CD14-positive monocyte (primary cell): Measurements from ENCODE around the gene PPP2R2C. TPM values are rescaled to one million over a fixed set of nuclear protein-coding genes. Genes with fewer than 3 reads are reported as not detected.

ENCODE experiments used
- DNase-seq, 3 donors: peaks; one replicate each; pipeline ENCODE4 v3.0.0-alpha.2; 2011 to 2022
- H2AFZ ChIP-seq: 2 replicates; pipeline ENCODE4 v1.6.0; 2012; ENCODE audit warnings: mild to moderate bottlenecking, low read depth, low read length, inconsistent platforms; ENCODE audit not compliant: insufficient read depth, poor library complexity, severe bottlenecking
- H3K27ac ChIP-seq, 2 donors: 1 replicate in 1 of 2; 2 replicates in 1 of 2; pipeline ENCODE4 v1.5.1; 2012 to 2013; ENCODE audit warnings: low read length in 2 of 2, control low read depth in 1 of 2, inconsistent platforms in 1 of 2, low read depth in 1 of 2, mild to moderate bottlenecking in 1 of 2
- H3K27me3 ChIP-seq, 2 donors: one replicate each; pipeline versions ENCODE4 v1.6.0 to v1.6.1; 2011 to 2013; ENCODE audit warnings: low read length in 2 of 2; ENCODE audit not compliant: control insufficient read depth in 2 of 2, insufficient read depth in 2 of 2
- H3K36me3 ChIP-seq, 2 donors: replicated peaks in 1 of 2; 1 replicate in 1 of 2; 2 replicates in 1 of 2; pipeline versions ENCODE4 v1.5.1 to v1.6.1; 2012 to 2013; ENCODE audit warnings: low read length in 2 of 2, control low read depth in 1 of 2, inconsistent platforms in 1 of 2, mild to moderate bottlenecking in 1 of 2; ENCODE audit not compliant: insufficient read depth in 2 of 2, control insufficient read depth in 1 of 2
- H3K4me1 ChIP-seq, 2 donors: 1 replicate in 1 of 2; 2 replicates in 1 of 2; pipeline versions ENCODE4 v1.5.1 to v1.6.1; 2012 to 2013; ENCODE audit warnings: low read length in 2 of 2, control low read depth in 1 of 2, inconsistent platforms in 1 of 2, mild to moderate bottlenecking in 1 of 2, moderate library complexity in 1 of 2; ENCODE audit not compliant: insufficient read depth in 2 of 2, control insufficient read depth in 1 of 2
- H3K4me2 ChIP-seq: replicated peaks from 2 replicates; pipeline ENCODE3; 2012; ENCODE audit warnings: low read length, moderate library complexity, mild to moderate bottlenecking; ENCODE audit not compliant: poor library complexity, severe bottlenecking; ENCODE audit errors: extremely low read depth
- H3K4me3 ChIP-seq, 3 experiments: fragments of 200-600 bp in 1 of 3; sonication (generic) in 1 of 3; replicated peaks in 1 of 3; 1 replicate in 2 of 3; 2 replicates in 1 of 3; pipeline ENCODE4 v1.5.1; 2011 to 2013; ENCODE audit warnings: low read length in 3 of 3, mild to moderate bottlenecking in 3 of 3, control low read depth in 2 of 3, low read depth in 2 of 3, inconsistent platforms in 1 of 3, moderate library complexity in 1 of 3
- H3K79me2 ChIP-seq: 2 replicates; pipeline ENCODE4 v1.6.0; 2012; ENCODE audit warnings: mild to moderate bottlenecking, control low read depth, inconsistent platforms, low read length, moderate library complexity; ENCODE audit not compliant: insufficient read depth
- H3K9ac ChIP-seq: 2 replicates; pipeline ENCODE4 v1.6.0; 2017; ENCODE audit warnings: low read length, mild to moderate bottlenecking; ENCODE audit not compliant: insufficient read depth, poor library complexity, severe bottlenecking
- H3K9me3 ChIP-seq, 2 donors: replicated peaks in 1 of 2; 1 replicate in 1 of 2; 2 replicates in 1 of 2; pipeline versions ENCODE4 v1.5.1 to v1.6.1; 2012 to 2013; ENCODE audit warnings: low read length in 2 of 2, control low read depth in 1 of 2; ENCODE audit not compliant: control insufficient read depth in 1 of 2, insufficient read depth in 1 of 2
- H4K20me1 ChIP-seq: 2 replicates; pipeline ENCODE4 v1.6.0; 2012; ENCODE audit warnings: mild to moderate bottlenecking, low read length, control low read depth, moderate library complexity; ENCODE audit not compliant: insufficient read depth
- H3K27ac Mint-ChIP-seq, 7 donors: one replicate each; pipeline ENCODE4 v1.8.0; 2020; ENCODE audit warnings: mild to moderate bottlenecking in 7 of 7, mixed read lengths in 7 of 7, moderate library complexity in 6 of 7, inconsistent platforms in 2 of 7
- H3K27me3 Mint-ChIP-seq, 3 donors: one replicate each; pipeline ENCODE4 v1.8.0; 2021 to 2022; ENCODE audit warnings: low read depth in 3 of 3, mild to moderate bottlenecking in 3 of 3, mixed read lengths in 3 of 3, moderate library complexity in 3 of 3, inconsistent platforms in 1 of 3
- H3K36me3 Mint-ChIP-seq, 2 donors: one replicate each; pipeline ENCODE4 v1.8.0; 2020; ENCODE audit warnings: mixed read lengths in 2 of 2, inconsistent platforms in 1 of 2, mild to moderate bottlenecking in 1 of 2
- H3K4me1 Mint-ChIP-seq: one replicate; pipeline ENCODE4 v1.8.0; 2020; ENCODE audit warnings: mild to moderate bottlenecking, mixed read lengths
- H3K4me3 Mint-ChIP-seq, 2 donors: one replicate each; pipeline ENCODE4 v1.8.0; 2020; ENCODE audit warnings: mild to moderate bottlenecking in 2 of 2, mixed read lengths in 2 of 2, moderate library complexity in 1 of 2
- H3K9me3 Mint-ChIP-seq, 7 donors: one replicate each; pipeline ENCODE4 v1.8.0; 2020 to 2022; ENCODE audit warnings: mixed read lengths in 7 of 7, mild to moderate bottlenecking in 6 of 7, moderate library complexity in 6 of 7, inconsistent platforms in 2 of 7
- WGBS: methylation state at CpG from one replicate; pipeline ENCODE4 v1.1.5; 2013; ENCODE audit warnings: missing lambda C conversion rate; ENCODE audit not compliant: insufficient coverage; 5-methylcytosine and 5-hydroxymethylcytosine counted together
- intact Hi-C, 2 donors: fragments of 100-400 bp; cut with micrococcal nuclease; formaldehyde crosslinking; loops; one replicate each; pipeline versions ENCODE4 v1.15.0 to v1.15.1; 2023
- polyA plus RNA-seq, 3 donors: library from polyadenylated mRNA; depleted of rRNA in 1 of 3; unstranded in 2 of 3; stranded (reverse) in 1 of 3; fragments of 300-500 nt in 2 of 3; fragments of >200 nt in 1 of 3; fragmentation: Illumina TruSeq in 2 of 3; gene quantifications; 1 replicate in 2 of 3; 2 replicates in 1 of 3; pipeline ENCODE4 v1.2.3, GENCODE V29; 2012 to 2021
- TF ChIP-seq, protein P1 (sequence below): fragments of 200-600 bp; IDR thresholded peaks from one replicate; pipeline ENCODE4 v1.8.0; 2022; ENCODE audit warnings: antibody characterized with exemption, mild to moderate bottlenecking

Gene PPP2R2C
- polyA plus RNA-seq, 3 donors: not detected

DNA sequence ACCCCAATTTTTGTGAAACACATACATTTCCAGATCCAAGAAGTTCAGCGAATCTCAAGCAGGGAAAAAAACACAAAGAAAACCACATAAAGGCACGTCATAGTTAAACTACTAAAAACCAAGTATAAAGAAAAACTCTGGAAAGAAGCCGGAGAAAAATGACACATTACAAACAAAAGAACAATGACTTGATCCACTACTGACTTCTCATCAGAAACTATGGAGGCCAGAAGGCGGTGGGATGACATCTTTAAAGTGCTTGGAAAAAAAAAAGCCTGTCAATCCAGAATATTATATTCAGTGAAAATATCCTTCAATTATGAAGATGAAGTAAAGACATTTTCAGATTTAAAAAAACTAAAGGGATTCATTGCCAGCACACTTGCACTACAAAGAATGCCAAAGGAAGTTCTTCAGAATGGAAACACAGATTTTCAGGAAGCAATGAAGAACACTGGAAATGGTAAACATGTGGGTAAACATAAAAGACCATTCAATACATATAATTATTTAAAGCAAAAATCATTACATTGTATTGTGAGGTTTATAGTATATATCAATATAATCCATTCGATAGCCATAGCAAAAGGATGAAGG is 32.6 kb upstream of the PPP2R2C start:
- no peak for DNase-seq
- Mint-ChIP-seq H3K9me3 (peaks cover 14 to 52% (median 27%) of the 10 kb centered on the region in 7 donors), H3K4me3 (no peak overlapping the region), H3K4me1 (no peaks in the 10 kb centered on the region), H3K36me3 (no peaks in the 10 kb centered on the region), H3K27me3 (peaks cover 8 to 11% (median 9%) of the 10 kb centered on the region in 3 donors), H3K27ac (no peak overlapping the region)
- intact Hi-C loops: no loop called here
- TF ChIP-seq, protein P1, sequence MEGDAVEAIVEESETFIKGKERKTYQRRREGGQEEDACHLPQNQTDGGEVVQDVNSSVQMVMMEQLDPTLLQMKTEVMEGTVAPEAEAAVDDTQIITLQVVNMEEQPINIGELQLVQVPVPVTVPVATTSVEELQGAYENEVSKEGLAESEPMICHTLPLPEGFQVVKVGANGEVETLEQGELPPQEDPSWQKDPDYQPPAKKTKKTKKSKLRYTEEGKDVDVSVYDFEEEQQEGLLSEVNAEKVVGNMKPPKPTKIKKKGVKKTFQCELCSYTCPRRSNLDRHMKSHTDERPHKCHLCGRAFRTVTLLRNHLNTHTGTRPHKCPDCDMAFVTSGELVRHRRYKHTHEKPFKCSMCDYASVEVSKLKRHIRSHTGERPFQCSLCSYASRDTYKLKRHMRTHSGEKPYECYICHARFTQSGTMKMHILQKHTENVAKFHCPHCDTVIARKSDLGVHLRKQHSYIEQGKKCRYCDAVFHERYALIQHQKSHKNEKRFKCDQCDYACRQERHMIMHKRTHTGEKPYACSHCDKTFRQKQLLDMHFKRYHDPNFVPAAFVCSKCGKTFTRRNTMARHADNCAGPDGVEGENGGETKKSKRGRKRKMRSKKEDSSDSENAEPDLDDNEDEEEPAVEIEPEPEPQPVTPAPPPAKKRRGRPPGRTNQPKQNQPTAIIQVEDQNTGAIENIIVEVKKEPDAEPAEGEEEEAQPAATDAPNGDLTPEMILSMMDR: no peak
- Histone ChIP-seq H3K4me2 (no peak overlapping the region), H3K27me3 (no peaks in the 10 kb centered on the region), H3K4me3 (no peak overlapping the region), H3K4me1 (no peaks in the 10 kb centered on the region), H3K9me3 (peaks cover 31 to 35% of the 10 kb centered on the region in 2 donors), H3K36me3 (no peaks in the 10 kb centered on the region), H3K9ac (no peak overlapping the region), H4K20me1 (no peaks in the 10 kb centered on the region), H2AFZ (no peak overlapping the region), H3K79me2 (no peaks in the 10 kb centered on the region), H3K27ac (no peak overlapping the region)
- 100% methylated on average over 1 of the region's 5 CpGs for WGBS

DNA sequence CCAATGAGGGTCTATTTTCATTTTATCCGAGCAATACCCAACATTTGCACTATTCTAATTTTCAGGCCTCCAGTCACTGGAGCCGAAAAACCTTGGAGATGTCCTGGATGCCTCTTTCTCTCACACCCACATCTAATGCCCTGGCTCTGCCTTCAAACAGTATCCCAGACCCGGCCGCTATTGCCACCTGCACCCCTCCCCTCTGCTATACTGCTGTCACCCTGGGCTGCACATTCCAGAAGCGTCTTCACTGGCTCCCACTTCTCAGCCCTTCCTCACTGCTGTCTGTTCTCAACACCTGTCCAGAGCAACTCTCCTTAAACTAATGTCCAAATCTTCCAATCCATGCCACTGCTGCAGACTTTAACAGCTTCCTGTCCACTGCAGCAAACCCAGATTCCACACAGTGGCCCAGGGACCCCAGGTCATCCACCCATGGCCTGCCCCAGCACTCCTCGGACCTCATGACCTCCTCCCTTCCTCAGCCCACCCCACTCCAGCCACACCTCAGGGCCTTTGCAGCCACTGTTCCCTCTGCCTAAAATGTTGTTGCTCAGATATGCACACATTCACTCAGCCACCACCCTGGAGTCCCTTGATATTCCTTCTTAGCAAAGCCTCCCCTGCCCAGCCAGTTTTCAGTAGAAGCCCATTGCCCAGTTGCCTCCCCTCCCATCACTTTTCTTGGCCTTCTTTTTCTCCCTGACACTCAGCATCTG is 30.5 kb upstream of the PPP2R2C start:
- no peaks in the 10 kb centered on the region for H3K36me3 ChIP-seq
- H2AFZ ChIP-seq: no peak overlapping the region
- TF ChIP-seq, protein P1: no peak
- Mint-ChIP-seq H3K9me3 (peaks cover 14 to 47% (median 27%) of the 10 kb centered on the region in 7 donors), H3K4me1 (no peaks in the 10 kb centered on the region), H3K4me3 (no peak overlapping the region), H3K27me3 (peaks cover 6 to 13% (median 7%) of the 10 kb centered on the region in 3 donors), H3K27ac (peak overlapping the region in 1 of 7 donors; percentile 49), H3K36me3 (no peaks in the 10 kb centered on the region)
- 64% methylated on average over 6 of the region's 6 CpGs for WGBS
- no peaks in the 10 kb centered on the region for H3K27me3 ChIP-seq
- no peak overlapping the region for H3K9ac ChIP-seq
- H3K4me3 ChIP-seq: no peak overlapping the region
- no peak for DNase-seq
- no peaks in the 10 kb centered on the region for H3K79me2 ChIP-seq
- no peaks in the 10 kb centered on the region for H4K20me1 ChIP-seq
- no peaks in the 10 kb centered on the region for H3K4me1 ChIP-seq
- H3K9me3 ChIP-seq: peaks cover 24 to 35% of the 10 kb centered on the region in 2 donors
- H3K27ac ChIP-seq: no peak overlapping the region
- no peak overlapping the region for H3K4me2 ChIP-seq
- intact Hi-C loops: no loop called here
